ENCODE results near the gene SLC7A5.
"Not testable (repeated sequence)": the region's sequence is repeated elsewhere in the genome, so short reads cannot be mapped to it uniquely, and the experiment has no call there.

GRCh38 chr16:87888346-87888745 is 19.0 kb upstream of the SLC7A5 start:
- TF ChIP-seq EZH2 (optimal IDR thresholded peaks at IDR 0.05; ENCODE audit: low read depth, low read length); CTCF (IDR thresholded peaks at IDR 0.05; ENCODE audit: low read length): not testable (repeated sequence)

All from MM.1S (cell line).